Adrenal gland (tissue), 12 donors: Measurements from ENCODE around the gene CTBP1. TPM values are rescaled to one million over a fixed set of nuclear protein-coding genes. Genes with fewer than 3 reads are reported as not detected.
A peak's percentile ranks its signal among the peaks of the same experiment; 100 is the strongest.
"Not testable (repeated sequence)": the region's sequence is repeated elsewhere in the genome, so short reads cannot be mapped to it uniquely, and the experiment has no call there.

ENCODE experiments used
- DNase-seq, 7 donors: peaks; one replicate each; pipeline ENCODE4 v3.0.0-alpha.2; 2019 to 2020
- H3K27ac ChIP-seq, 5 donors: fragments of 200-600 bp; sonication (generic) in 4 of 5; 1 replicate in 3 of 5; 2 replicates in 2 of 5; pipeline versions ENCODE4 v1.5.1 to v1.8.0; 2016 to 2020; ENCODE audit warnings: mild to moderate bottlenecking in 1 of 5
- H3K27me3 ChIP-seq: fragments of 200-600 bp; 2 replicates; pipeline ENCODE4 v1.8.0; 2021
- H3K36me3 ChIP-seq, 2 donors: fragments of 200-600 bp; replicated peaks in 1 of 2; 1 replicate in 1 of 2; 2 replicates in 1 of 2; pipeline versions ENCODE4 v1.5.1 to v1.8.0; 2018 to 2022
- H3K4me1 ChIP-seq, 2 donors: fragments of 200-600 bp; replicated peaks in 1 of 2; 1 replicate in 1 of 2; 2 replicates in 1 of 2; pipeline versions ENCODE4 v1.5.1 to v1.8.0; 2018 to 2021
- H3K4me3 ChIP-seq, 4 donors: fragments of 200-600 bp; sonication (generic) in 3 of 4; one replicate each; pipeline ENCODE4 v1.5.1; 2016 to 2018
- H3K9me3 ChIP-seq, 3 donors: fragments of 200-600 bp; sonication (generic) in 1 of 3; replicated peaks in 1 of 3; 1 replicate in 2 of 3; 2 replicates in 1 of 3; pipeline versions ENCODE4 v1.5.1 to v1.8.0; 2016 to 2021
- POLR2A ChIP-seq, 2 donors: fragments of 450-650 bp; IDR thresholded peaks; one replicate each; pipeline ENCODE4 v1.6.1; 2017; ENCODE audit warnings: antibody characterized with exemption in 2 of 2, mild to moderate bottlenecking in 2 of 2, moderate library complexity in 1 of 2
- WGBS, 4 donors: extraction: QIAGEN DNeasy Blood & Tissue Kit in 2 of 4; methylation state at CpG; one replicate each; pipeline versions ENCODE4 v1.1.5 to v1.1.7; 2013 to 2017; 5-methylcytosine and 5-hydroxymethylcytosine counted together
- intact Hi-C, 2 donors: fragments of 100-400 bp; cut with DNase I; formaldehyde crosslinking; loops; one replicate each; pipeline versions ENCODE4 v1.14.1 to v1.15.0; 2022 to 2023
- polyA plus RNA-seq, 3 donors: library from polyadenylated mRNA; stranded (reverse); fragments of 200-250 nt in 2 of 3; fragments of 350-450 nt in 1 of 3; fragmentation: Illumina TruSeq in 1 of 3; extraction: RNeasy Lipid Tissue Mini Kit (QIAGEN cat#74804) in 1 of 3; gene quantifications; one replicate each; pipeline ENCODE4 v1.2.3, GENCODE V29; 2013 to 2014
- total RNA-seq, 9 donors: library from RNA; depleted of rRNA in 4 of 9; stranded (reverse); fragments of >200 nt in 4 of 9; fragments of 120-200 nt in 1 of 9; fragmentation: NEBNext Ultra II Directional in 1 of 9; extraction: Animal tissue kit (Norgen Biotek cat#: 25700) in 1 of 9; gene quantifications; one replicate each; pipeline versions ENCODE4 v1.1.0 to v1.2.4, GENCODE V29; 2013 to 2023
- TF ChIP-seq, protein P1 (sequence below), 6 experiments: fragments of 450-650 bp in 4 of 6; fragments of 200-600 bp in 2 of 6; sonication (generic) in 1 of 6; IDR thresholded peaks; 1 replicate in 5 of 6; 2 replicates in 1 of 6; pipeline versions ENCODE4 v1.5.1 to v1.8.0; 2016 to 2021; ENCODE audit warnings: antibody characterized with exemption in 6 of 6, mild to moderate bottlenecking in 2 of 6, moderate library complexity in 1 of 6
- donor health status: healthy with polysubstance abuse.
- donor health status: Bipolar disorder and iron deficiency.
- donor health status: DM: yes; HTN: yes; CAD: no.
- donor health status: DM: no; HTN: no; CAD: no.
- donor health status: DM: no; HTN: no; CAD: no.
- donor health status: DM: yes; HTN: yes; CAD: no.

CTBP1 gene
- total and polyA plus RNA-seq, 12 donors: 45.7 to 293 (median 159) TPM

DNA sequence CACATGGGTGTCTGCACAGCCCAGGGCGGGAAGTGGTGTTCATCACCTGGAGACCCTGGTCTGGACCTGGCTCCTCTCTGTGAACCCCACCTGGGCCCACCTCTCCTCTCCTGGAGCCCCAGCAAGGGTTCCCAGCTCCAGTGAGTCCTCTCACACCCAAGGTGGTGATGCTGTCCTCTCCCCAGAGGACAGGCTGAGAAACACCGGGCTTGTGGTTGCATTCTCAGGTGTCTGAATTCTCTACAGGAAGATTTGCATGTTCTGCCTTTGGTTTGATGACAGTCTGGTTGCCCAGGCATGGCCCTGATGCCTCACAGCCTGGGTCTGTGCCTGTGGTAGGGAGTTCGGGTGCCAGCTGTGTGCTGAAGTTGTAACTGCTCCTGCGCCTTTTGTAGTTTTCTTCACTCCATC lies 44.6 kb upstream of the CTBP1 start:
- WGBS, 4 donors: 86 to 94% (median 91%) methylated on average over 3 to 4 of the region's 4 CpGs
- no peak for TF ChIP-seq POLR2A (IDR thresholded peaks at IDR 0.05)
- TF ChIP-seq, protein P1, sequence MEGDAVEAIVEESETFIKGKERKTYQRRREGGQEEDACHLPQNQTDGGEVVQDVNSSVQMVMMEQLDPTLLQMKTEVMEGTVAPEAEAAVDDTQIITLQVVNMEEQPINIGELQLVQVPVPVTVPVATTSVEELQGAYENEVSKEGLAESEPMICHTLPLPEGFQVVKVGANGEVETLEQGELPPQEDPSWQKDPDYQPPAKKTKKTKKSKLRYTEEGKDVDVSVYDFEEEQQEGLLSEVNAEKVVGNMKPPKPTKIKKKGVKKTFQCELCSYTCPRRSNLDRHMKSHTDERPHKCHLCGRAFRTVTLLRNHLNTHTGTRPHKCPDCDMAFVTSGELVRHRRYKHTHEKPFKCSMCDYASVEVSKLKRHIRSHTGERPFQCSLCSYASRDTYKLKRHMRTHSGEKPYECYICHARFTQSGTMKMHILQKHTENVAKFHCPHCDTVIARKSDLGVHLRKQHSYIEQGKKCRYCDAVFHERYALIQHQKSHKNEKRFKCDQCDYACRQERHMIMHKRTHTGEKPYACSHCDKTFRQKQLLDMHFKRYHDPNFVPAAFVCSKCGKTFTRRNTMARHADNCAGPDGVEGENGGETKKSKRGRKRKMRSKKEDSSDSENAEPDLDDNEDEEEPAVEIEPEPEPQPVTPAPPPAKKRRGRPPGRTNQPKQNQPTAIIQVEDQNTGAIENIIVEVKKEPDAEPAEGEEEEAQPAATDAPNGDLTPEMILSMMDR (IDR thresholded peaks at IDR 0.05): no peak
- Histone ChIP-seq H3K9me3 (no peaks in the 10 kb centered on the region), H3K27me3 (no peaks in the 10 kb centered on the region), H3K4me3 (no peak overlapping the region), H3K27ac (peak overlapping the region in 3 of 5 donors; percentile 45 to 78 (median 61)), H3K4me1 (peaks cover 20 to 59% of the 10 kb centered on the region in 2 donors), H3K36me3 (peaks cover 0 to 8% of the 10 kb centered on the region in 2 donors)
- intact Hi-C loops: loop anchor here (5.0 to 10.0 kb wide), 2 partner anchors 51 to 54 kb away; partner anchors contain the start of gene UVSSA (in 2 of the 2)
- DNase-seq: peak in 1 of 7 donors; percentile 46

GRCh38 chr4:1292703-1293011 lies 43.7 kb upstream of the CTBP1 start:
- Histone ChIP-seq H3K4me1 (peaks cover 20 to 59% of the 10 kb centered on the region in 2 donors), H3K27ac (peak overlapping the region in 1 of 5 donors; percentile 23)
- not testable (repeated sequence) for H3K27me3 ChIP-seq, H3K9me3 ChIP-seq, H3K4me3 ChIP-seq, DNase-seq, H3K36me3 ChIP-seq
- 88 to 94% (median 89%) methylated on average over 8 of the region's 8 CpGs for WGBS, 4 donors
- intact Hi-C loops: loop anchor here (5.0 to 10.0 kb wide), 2 partner anchors 52 to 55 kb away; partner anchors contain the start of gene UVSSA (in 2 of the 2)

- Histone ChIP-seq H3K36me3 (no peaks in the 10 kb centered on the region), H3K4me1 (peaks cover 20 to 59% of the 10 kb centered on the region in 2 donors), H3K27ac (peak overlapping the region in 2 of 5 donors; percentile 23 to 91), H3K27me3 (no peaks in the 10 kb centered on the region), H3K9me3 (no peaks in the 10 kb centered on the region), H3K4me3 (no peak overlapping the region)
- TF ChIP-seq POLR2A (IDR thresholded peaks at IDR 0.05): no peak
- TF ChIP-seq, protein P1 (IDR thresholded peaks at IDR 0.05): no peak
- 43 to 61% (median 51%) methylated on average over 11 of the region's 11 CpGs for WGBS, 4 donors
- intact Hi-C loops: loop anchor here (5.0 to 10.0 kb wide), 2 partner anchors 53 to 55 kb away; partner anchors contain the start of gene UVSSA (in 2 of the 2)
- peak in 4 of 7 donors; percentile 37 to 60 (median 53) for DNase-seq
Measured at GRCh38 chr4:1291996-1292702, 43.2 kb upstream of the CTBP1 start.

- peaks cover 20 to 51% of the 10 kb centered on the region in 2 donors for H3K4me1 ChIP-seq
- intact Hi-C loops: loop anchor here (5.0 to 10.0 kb wide), 2 partner anchors 54 to 56 kb away; partner anchors contain the start of gene UVSSA (in 2 of the 2)
- TF ChIP-seq POLR2A (IDR thresholded peaks at IDR 0.05): no peak
- TF ChIP-seq, protein P1 (IDR thresholded peaks at IDR 0.05): no peak
- H3K36me3 ChIP-seq: no peaks in the 10 kb centered on the region
- peak overlapping the region in 4 of 5 donors; percentile 81 to 99 (median 94) for H3K27ac ChIP-seq
- no peaks in the 10 kb centered on the region for H3K27me3 ChIP-seq
- no peaks in the 10 kb centered on the region for H3K9me3 ChIP-seq
- peak overlapping the region in 1 of 4 donors; percentile 100 for H3K4me3 ChIP-seq
- DNase-seq: peak in 1 of 7 donors; percentile 45
- 55 to 61% (median 57%) methylated on average over 9 of the region's 9 CpGs for WGBS, 4 donors
Measured at GRCh38 chr4:1291091-1291490, 42.2 kb upstream of the CTBP1 start.
